DMS 273 (cell line): ENCODE results near the gene G3BP2.

ENCODE experiments used
- DNase-seq: peaks from one replicate; lab custom pipeline; 2025; ENCODE audit not compliant: unreplicated experiment; lab: John Stamatoyannopoulos, UW

The G3BP2 gene

DNA sequence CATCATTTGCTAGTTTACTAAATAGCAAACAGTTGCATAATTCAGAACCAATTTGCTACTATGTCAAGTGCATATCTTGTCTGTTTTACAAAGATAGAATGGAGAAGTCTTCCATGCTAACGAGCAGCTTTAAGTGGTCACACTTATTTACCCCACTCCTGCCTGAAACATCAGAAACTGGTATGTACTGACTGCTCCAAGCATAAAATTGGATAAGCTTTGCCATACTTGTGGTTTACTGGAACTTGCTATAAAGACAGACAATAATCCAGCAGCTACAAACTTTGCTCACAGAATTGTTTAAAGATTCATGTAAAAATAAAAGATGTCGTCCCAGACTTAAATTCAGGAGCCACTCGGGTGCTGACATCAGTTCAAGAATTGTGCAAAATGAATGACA lies 29.6 kb downstream of the G3BP2 start:
- no peak for DNase-seq

- no peak for DNase-seq
Observed at GRCh38 chr4:75639124-75639695, 34.0 kb downstream of the G3BP2 start.

DNA sequence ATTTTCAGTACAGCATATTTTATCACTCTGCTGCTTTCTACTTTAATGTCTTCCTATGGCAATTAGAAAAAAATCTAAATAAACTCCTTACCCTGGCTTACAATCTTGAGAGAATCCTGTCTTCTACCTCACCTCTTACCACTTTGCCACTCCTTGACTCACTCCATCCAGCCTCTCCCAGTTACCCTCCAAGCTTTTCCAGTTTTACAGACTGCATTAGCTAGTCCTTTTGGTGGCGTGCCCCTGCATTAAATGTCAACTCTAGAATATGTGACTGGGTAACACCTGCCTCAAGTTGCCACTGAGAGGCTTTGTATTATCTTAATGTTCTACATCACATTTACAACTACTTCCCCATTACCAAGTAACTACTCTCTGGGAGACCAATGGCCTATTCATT lies 35.4 kb downstream of the G3BP2 start:
- no peak for DNase-seq

DNA sequence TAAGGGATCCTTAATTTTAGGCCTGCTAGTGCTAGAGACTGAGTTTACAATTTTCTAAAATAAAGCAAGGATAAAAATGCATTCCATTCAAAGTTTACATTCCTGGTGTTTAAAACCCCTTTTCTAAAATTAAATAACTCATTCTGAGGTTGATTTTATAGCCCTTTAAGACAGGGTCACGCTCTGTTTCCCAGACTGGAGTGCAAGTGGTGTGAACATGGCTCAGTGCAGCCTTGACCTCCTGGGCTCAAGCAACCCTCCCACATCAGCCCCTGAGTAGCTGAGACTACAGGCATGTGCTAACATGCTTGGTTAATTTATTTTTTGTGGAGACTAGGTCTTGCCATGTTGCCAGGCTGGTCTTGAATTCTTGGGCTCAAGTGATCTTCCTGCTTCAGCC lies 36.0 kb downstream of the G3BP2 start:
- peak; percentile 5 for DNase-seq

- DNase-seq = no peak
Observed at GRCh38 chr4:75634951-75635350, 38.3 kb downstream of the G3BP2 start.

DNA sequence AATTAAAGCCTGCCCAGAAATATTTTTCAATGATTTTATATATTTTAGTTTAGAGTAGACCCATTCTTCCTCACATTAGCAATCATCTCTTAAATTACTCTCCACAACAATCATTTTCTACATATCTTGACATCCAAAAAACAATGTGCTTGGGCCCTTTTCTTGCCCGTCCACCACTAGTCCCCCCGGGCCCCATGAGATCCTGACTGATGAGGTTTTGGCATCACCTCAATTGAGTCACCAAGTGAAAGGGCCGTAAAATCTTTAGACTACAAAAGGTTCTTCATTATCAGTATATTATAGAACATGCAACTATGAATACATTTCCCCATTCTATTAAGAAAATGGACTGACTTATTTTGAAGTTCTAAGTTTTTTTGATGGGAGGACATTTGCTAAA lies 38.9 kb downstream of the G3BP2 start:
- DNase-seq = no peak

DNA sequence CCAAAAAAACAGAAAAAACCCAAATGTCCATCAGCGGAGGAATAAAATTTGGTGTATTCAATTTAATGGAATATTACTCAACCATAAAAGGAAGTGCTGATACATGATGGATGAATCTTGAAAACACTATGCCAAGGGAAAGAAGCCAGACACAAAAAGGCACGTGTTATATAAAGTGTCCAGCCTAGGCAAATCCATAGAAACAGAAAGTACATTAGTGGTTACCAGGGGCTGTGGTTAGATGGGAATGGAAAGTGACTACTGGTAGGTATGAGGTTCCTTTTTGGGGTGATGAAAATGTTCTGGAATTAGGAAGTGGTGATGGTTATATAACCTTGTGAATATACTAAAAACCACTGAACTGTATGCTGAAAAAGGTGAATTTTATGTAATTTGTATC lies 39.4 kb downstream of the G3BP2 start:
- DNase-seq = no peak

- DNase-seq = no peak
Observed at GRCh38 chr4:75630937-75631329, 42.3 kb downstream of the G3BP2 start.

DNA sequence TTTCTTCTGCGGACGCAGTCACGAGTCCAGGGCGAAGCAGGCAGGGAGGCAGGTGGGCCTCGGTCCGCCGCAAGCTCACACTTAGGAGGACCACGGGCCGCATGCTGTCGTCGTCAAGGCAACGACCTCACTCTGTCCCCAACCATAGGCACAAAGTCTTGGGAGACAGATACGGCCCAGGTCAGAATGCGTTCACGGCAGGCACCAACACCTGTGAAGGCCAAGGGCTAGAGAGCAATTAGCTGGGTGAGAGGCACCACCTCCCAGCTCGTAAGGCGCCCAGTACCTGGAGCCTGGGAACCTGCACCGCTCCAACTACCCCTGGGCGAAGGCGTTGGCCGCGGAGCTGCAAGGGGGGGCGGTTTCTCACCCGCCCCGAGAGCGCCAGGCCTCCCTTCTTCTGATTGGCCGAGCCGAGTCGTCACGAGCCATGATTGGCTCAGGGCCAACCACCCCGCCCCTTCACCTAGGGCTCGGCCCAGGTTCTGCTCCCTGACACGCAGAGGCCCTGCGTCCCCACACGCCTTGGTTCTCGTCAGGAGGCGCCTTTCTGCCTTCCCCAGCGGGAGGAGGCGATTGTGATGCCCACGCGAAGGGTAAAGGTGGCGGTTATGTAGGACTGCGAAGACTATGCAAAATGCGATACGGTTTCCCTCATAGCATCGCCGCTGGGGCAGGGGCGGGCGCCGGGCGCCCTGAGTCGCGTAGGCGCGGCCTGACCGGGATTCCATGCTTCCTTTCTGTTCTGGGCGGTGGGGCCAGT lies 42.9 kb downstream of the G3BP2 start, which contains the start of gene CDKL2:
Gene CDKL2, minus strand, starts transcription at position 355 of the 763 bp plus-strand sequence. CDS start 4,540 bp downstream, outside the sequence.
- peak; percentile 88 for DNase-seq

DNA sequence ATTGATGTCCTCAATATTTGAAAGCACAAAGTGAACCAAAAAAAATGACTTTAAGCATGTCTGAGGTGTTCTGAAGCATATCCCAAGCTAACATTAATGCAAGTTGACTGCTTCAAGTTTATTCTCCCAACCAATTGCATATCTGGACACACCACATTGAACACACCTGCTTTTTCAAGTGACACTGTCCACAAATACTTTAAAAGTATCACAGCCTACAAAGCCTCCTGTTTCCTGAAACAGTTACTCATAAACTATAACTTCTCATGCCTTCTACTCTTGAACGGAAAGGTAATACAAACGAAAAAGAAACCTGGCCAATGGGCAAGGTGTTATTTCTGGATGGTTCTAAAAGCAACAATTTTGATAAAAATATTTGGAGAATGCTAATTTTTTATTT lies 44.0 kb downstream of the G3BP2 start:
- DNase-seq = no peak

DNA sequence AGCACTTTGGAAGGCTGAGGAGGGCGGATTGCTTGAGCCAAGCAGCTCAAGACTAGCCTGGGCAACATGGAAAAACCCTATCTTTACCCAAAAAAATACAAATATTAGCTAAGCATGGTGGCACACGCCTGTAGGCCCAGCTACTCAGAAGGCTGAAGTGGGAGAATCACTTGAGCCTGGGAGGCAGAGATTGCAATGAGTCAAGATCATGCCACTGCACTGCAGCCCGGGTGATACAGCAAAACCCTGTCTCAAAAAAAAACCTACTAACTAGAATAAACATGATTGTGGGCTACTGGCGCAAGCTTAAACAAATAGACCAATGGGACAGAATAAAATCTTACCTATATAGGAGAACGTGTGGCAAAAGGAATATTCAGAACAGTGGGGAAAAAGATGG lies 50.2 kb downstream of the G3BP2 start:
- DNase-seq = no peak

DNA sequence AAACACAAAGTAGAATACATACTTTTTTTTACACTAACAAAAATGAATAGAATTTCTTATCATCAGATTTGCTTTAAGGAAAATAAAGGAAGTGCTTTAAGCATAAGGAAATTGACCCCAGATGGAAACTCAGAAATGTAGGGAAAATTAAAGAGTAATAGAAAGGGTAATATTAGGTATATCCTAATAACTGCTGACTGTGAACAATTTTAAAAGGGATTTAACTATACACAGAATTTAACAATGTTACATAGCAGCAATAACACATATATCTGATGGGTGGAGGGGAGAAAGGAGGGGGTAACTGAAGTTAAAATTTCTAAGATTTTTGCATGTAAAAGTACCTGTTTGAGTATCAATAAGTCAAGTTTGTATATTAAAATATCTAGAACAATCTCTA lies 51.5 kb downstream of the G3BP2 start:
- no peak for DNase-seq

GRCh38 chr4:75612306-75612705 lies 60.9 kb downstream of the G3BP2 start:
- no peak for DNase-seq

GRCh38 chr4:75605928-75606327 lies 67.3 kb downstream of the G3BP2 start:
- no peak for DNase-seq

GRCh38 chr4:75599647-75600046 lies 73.6 kb downstream of the G3BP2 start:
- DNase-seq = no peak

DNA sequence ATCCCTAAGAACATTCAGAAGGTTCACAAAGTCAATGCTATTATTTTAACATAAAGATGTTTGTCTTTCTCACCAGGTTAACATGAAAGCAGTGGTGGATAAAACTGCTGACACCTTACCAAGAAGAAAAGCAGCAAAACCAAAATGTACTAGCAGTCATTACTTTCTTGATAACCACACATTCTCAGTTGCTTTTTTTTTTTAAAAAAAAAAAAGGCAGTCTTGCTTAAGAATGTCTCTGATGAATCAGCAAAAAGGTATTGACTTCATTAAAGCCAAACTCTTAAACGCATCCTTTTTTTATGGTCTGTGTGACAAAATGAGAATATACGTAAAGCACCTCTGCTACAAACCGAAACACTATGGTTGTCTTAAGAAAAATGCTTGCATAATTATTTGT lies 74.8 kb downstream of the G3BP2 start:
- no peak for DNase-seq

DNA sequence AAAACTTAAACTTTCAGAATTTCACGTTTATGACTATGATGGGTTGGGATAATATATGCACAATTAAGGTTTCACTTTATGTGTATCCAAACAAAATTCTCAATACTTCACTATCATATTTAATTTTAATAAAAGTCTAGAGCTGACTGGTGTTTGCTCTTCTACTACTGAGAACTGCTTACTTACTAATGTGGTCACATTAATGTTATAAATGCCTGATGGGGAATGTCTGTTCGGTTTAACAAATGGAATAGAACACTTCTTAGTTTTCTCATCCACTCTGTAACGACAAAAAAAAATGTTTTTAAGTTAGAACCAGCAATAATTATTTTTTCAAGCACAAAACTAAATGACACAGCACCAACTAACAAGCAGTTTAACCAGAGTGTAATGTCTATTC lies 77.2 kb downstream of the G3BP2 start:
- DNase-seq = no peak

- no peak for DNase-seq
Observed at GRCh38 chr4:75593393-75593792, 79.8 kb downstream of the G3BP2 start.
